Peyer's patch (tissue), 4 donors: ENCODE measurements around the gene EN2.

Experiments used
- CTCF ChIP-seq, 6 experiments: fragments of 450-650 bp in 4 of 6; fragments of 200-600 bp in 2 of 6; sonication (generic) in 1 of 6; IDR thresholded peaks; one replicate each; pipeline ENCODE4 v1.5.1; 2017 to 2019; ENCODE audit warnings: antibody characterized with exemption in 6 of 6, mild to moderate bottlenecking in 3 of 6, moderate library complexity in 1 of 6
- POLR2A ChIP-seq, 2 donors: fragments of 450-650 bp; IDR thresholded peaks; one replicate each; pipeline ENCODE4 v1.5.1; 2017; ENCODE audit warnings: antibody characterized with exemption in 2 of 2, mild to moderate bottlenecking in 2 of 2, moderate library complexity in 2 of 2

GRCh38 chr7:155505422-155505793 lies 47.5 kb downstream of the EN2 start:
- TF ChIP-seq CTCF (IDR thresholded peaks at IDR 0.05) (no peak), POLR2A (IDR thresholded peaks at IDR 0.05) (no peak)
